Cerebellar nuclear complex (tissue), 1 donor: ENCODE measurements around the gene ATAT1.
"Not testable (repeated sequence)": the region's sequence is repeated elsewhere in the genome, so short reads cannot be mapped to it uniquely, and the experiment has no call there.

Source experiments
- DNase-seq, 2 experiments: peaks; one replicate each; lab custom pipeline; 2025; lab: John Stamatoyannopoulos, UW

The ATAT1 gene

GRCh38 chr6:30647242-30648116 is 20.8 kb downstream of the ATAT1 start:
- peak in 1 of 2 experiments; percentile 28 for DNase-seq

GRCh38 chr6:30651143-30651542 is 24.5 kb downstream of the ATAT1 start:
- no peak for DNase-seq

- DNase-seq: no peak
Measured at GRCh38 chr6:30654798-30655742, 28.4 kb downstream of the ATAT1 start.

- DNase-seq: no peak
Measured at GRCh38 chr6:30655743-30656094, 29.0 kb downstream of the ATAT1 start.

- no peak for DNase-seq
Measured at GRCh38 chr6:30656513-30656912, 29.8 kb downstream of the ATAT1 start.

GRCh38 chr6:30657454-30657853 is 30.8 kb downstream of the ATAT1 start:
- DNase-seq: no peak

- DNase-seq: not testable (repeated sequence)
Measured at GRCh38 chr6:30657922-30658321, 31.2 kb downstream of the ATAT1 start.

- no peak for DNase-seq
Measured at GRCh38 chr6:30664994-30665767, 38.5 kb downstream of the ATAT1 start.

- not testable (repeated sequence) for DNase-seq
Measured at GRCh38 chr6:30666300-30666699, 39.6 kb downstream of the ATAT1 start.

- DNase-seq: no peak
Measured at GRCh38 chr6:30670760-30671527, 44.3 kb downstream of the ATAT1 start.

GRCh38 chr6:30672445-30673253 is 46.0 kb downstream of the ATAT1 start, which contains the start of gene DHX16:
DHX16 (minus strand) TSS chr6:30673006; CDS start chr6:30672841, 165 bp downstream.
- peak; percentile 69 to 84 for DNase-seq

- DNase-seq: no peak
Measured at GRCh38 chr6:30676660-30677285, 50.1 kb downstream of the ATAT1 start.

GRCh38 chr6:30678964-30679726 is 52.5 kb downstream of the ATAT1 start:
- peak; percentile 4 to 49 for DNase-seq

- no peak for DNase-seq
Measured at GRCh38 chr6:30679765-30680535, 53.3 kb downstream of the ATAT1 start.

GRCh38 chr6:30681766-30682142 is 55.1 kb downstream of the ATAT1 start:
- no peak for DNase-seq

- DNase-seq: no peak
Measured at GRCh38 chr6:30682143-30683117, 55.8 kb downstream of the ATAT1 start.
